WTC11 (cell line): ENCODE results near the gene FAM185A.
"Not testable (repeated sequence)": the region's sequence is repeated elsewhere in the genome, so short reads cannot be mapped to it uniquely, and the experiment has no call there.

Experiments
- CREM ChIP-seq: sonication (generic); formaldehyde crosslinking; IDR thresholded peaks from 2 replicates; pipeline ENCODE4 v1.8.1; 2022; ENCODE audit warnings: mild to moderate bottlenecking, missing genetic modification reagents, moderate library complexity
- CTCF ChIP-seq: fragments of 200-600 bp; IDR thresholded peaks from 2 replicates; pipeline ENCODE4 v1.8.0; 2022; ENCODE audit warnings: antibody characterized with exemption
- MAX ChIP-seq: sonication (generic); formaldehyde crosslinking; IDR thresholded peaks from 2 replicates; pipeline ENCODE4 v1.8.0; 2022; ENCODE audit warnings: mild to moderate bottlenecking, missing genetic modification reagents
- PREB ChIP-seq: sonication (generic); formaldehyde crosslinking; IDR thresholded peaks from 2 replicates; pipeline ENCODE4 v1.8.1; 2022; ENCODE audit warnings: mild to moderate bottlenecking, missing genetic modification reagents, moderate library complexity, borderline replicate concordance
- SP1 ChIP-seq: sonication (generic); formaldehyde crosslinking; conservative IDR thresholded peaks from 2 replicates; pipeline ENCODE4 v1.8.1; 2022; ENCODE audit warnings: missing genetic modification reagents
- TCF7 ChIP-seq: sonication (generic); formaldehyde crosslinking; IDR thresholded peaks from 2 replicates; pipeline ENCODE4 v1.8.0; 2022; ENCODE audit warnings: mild to moderate bottlenecking, low read depth, missing genetic modification reagents, moderate library complexity
- USF2 ChIP-seq: sonication (generic); formaldehyde crosslinking; IDR thresholded peaks from 2 replicates; pipeline ENCODE4 v1.8.1; 2023; ENCODE audit warnings: mild to moderate bottlenecking, missing genetic modification reagents, moderate library complexity

GRCh38 chr7:102776217-102776616 is 27.4 kb downstream of the FAM185A start:
- TF ChIP-seq PREB (CRISPR knock-in tag); CTCF; MAX (CRISPR knock-in tag); TCF7; SP1 (CRISPR knock-in tag); CREM (CRISPR knock-in tag); USF2 (CRISPR knock-in tag): not testable (repeated sequence)
